ENCODE data around the gene PPP4R3B.

PPP4R3B gene

GRCh38 chr2:55500025-55500424 lies 117.4 kb downstream of the PPP4R3B start:
- Histone ChIP-seq H3K4me1 (ENCODE audit: insufficient read depth, poor library complexity, severe bottlenecking) (no peaks in the 10 kb centered on the region), H3K4me3 (ENCODE audit: severe bottlenecking) (no peak overlapping the region), H3K36me3 (ENCODE audit: low read depth) (no peaks in the 10 kb centered on the region), H3K27me3 (ENCODE audit: insufficient read depth, poor library complexity, severe bottlenecking) (no peaks in the 10 kb centered on the region), H3K9me3 (ENCODE audit: severe bottlenecking) (no peaks in the 10 kb centered on the region), H3K27ac (ENCODE audit: poor library complexity, severe bottlenecking) (no peak overlapping the region)
- DNase-seq (ENCODE audit: low spot score) = no peak
- peak; percentile 74 for ATAC-seq (ENCODE audit: low read depth)
- no peak for TF ChIP-seq CTCF (IDR thresholded peaks at IDR 0.05; ENCODE audit: poor library complexity, severe bottlenecking)

DNA sequence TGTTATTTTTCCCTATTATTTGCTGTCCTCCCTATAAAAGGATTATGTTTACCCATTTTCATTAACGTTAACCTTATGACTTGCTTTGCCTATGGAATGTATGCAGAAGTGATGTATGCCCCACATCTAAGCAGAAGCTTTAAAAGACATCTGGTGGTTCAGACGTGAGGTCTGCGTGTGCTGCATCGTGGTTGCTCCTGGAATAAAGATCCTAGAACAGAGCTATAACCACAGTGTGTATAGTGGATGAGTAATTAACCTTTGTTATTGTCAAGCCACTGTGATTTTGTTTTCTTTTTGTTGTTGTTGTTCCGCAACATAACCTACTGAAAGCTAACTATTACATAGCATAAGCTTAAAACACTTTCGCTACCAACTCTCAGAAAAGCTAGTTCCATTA lies 118.8 kb downstream of the PPP4R3B start:
- no peak for TF ChIP-seq CTCF (IDR thresholded peaks at IDR 0.05; ENCODE audit: poor library complexity, severe bottlenecking)
- no peak for ATAC-seq (ENCODE audit: low read depth)

More for the DNA sequence above, 118.8 kb downstream of the PPP4R3B start:
- H3K27ac ChIP-seq (ENCODE audit: poor library complexity, severe bottlenecking) = no peak overlapping the region
- no peaks in the 10 kb centered on the region for H3K4me1 ChIP-seq (ENCODE audit: insufficient read depth, poor library complexity, severe bottlenecking)
- H3K4me3 ChIP-seq (ENCODE audit: severe bottlenecking) = no peak overlapping the region
- no peaks in the 10 kb centered on the region for H3K27me3 ChIP-seq (ENCODE audit: insufficient read depth, poor library complexity, severe bottlenecking)
- H3K9me3 ChIP-seq (ENCODE audit: severe bottlenecking) = no peaks in the 10 kb centered on the region
- H3K36me3 ChIP-seq (ENCODE audit: low read depth) = no peaks in the 10 kb centered on the region
- no peak for DNase-seq (ENCODE audit: low spot score)

All from RWPE2 (cell line).